NCI-H1092 treated with DMSO at 0.1 percent for 48 hours (cell line): ENCODE measurements around the gene PKNOX2.

ENCODE experiments used
- DNase-seq: peaks from one replicate; lab custom pipeline; 2025; lab: John Stamatoyannopoulos, UW

The PKNOX2 gene

GRCh38 chr11:125364121-125364826 is 199.7 kb downstream of the PKNOX2 start:
- DNase-seq: no peak

GRCh38 chr11:125365196-125365931 is 200.8 kb downstream of the PKNOX2 start:
- no peak for DNase-seq

GRCh38 chr11:125367710-125368109 is 203.2 kb downstream of the PKNOX2 start:
- DNase-seq: no peak

- DNase-seq: no peak
Measured at GRCh38 chr11:125368757-125369156, 204.2 kb downstream of the PKNOX2 start.

- no peak for DNase-seq
Measured at GRCh38 chr11:125369808-125370207, 205.3 kb downstream of the PKNOX2 start.

GRCh38 chr11:125370561-125371389 is 206.2 kb downstream of the PKNOX2 start:
- DNase-seq: no peak

- peak; percentile 64 for DNase-seq
Measured at GRCh38 chr11:125371431-125371935, 206.9 kb downstream of the PKNOX2 start.

- DNase-seq: no peak
Measured at GRCh38 chr11:125372088-125372487, 207.5 kb downstream of the PKNOX2 start.

GRCh38 chr11:125372911-125373310 is 208.4 kb downstream of the PKNOX2 start:
- DNase-seq: no peak

- DNase-seq: no peak
Measured at GRCh38 chr11:125373426-125374391, 209.2 kb downstream of the PKNOX2 start.

GRCh38 chr11:125374398-125374797 is 209.8 kb downstream of the PKNOX2 start:
- DNase-seq: no peak

- DNase-seq: no peak
Measured at GRCh38 chr11:125375146-125375545, 210.6 kb downstream of the PKNOX2 start.

- peak; percentile 59 for DNase-seq
Measured at GRCh38 chr11:125376117-125376516, 211.6 kb downstream of the PKNOX2 start.

- no peak for DNase-seq
Measured at GRCh38 chr11:125376856-125377255, 212.3 kb downstream of the PKNOX2 start.

- DNase-seq: no peak
Measured at GRCh38 chr11:125378083-125378482, 213.5 kb downstream of the PKNOX2 start.

- DNase-seq: no peak
Measured at GRCh38 chr11:125378571-125378970, 214.0 kb downstream of the PKNOX2 start.

- DNase-seq: no peak
Measured at GRCh38 chr11:125379565-125379964, 215.0 kb downstream of the PKNOX2 start.

GRCh38 chr11:125379981-125380380 is 215.4 kb downstream of the PKNOX2 start:
- no peak for DNase-seq

GRCh38 chr11:125380756-125381445 is 216.3 kb downstream of the PKNOX2 start:
- no peak for DNase-seq

- no peak for DNase-seq
Measured at GRCh38 chr11:125381499-125382044, 217.0 kb downstream of the PKNOX2 start.
